IMR-90 (cell line): ENCODE measurements around the gene FGD5. TPM values are rescaled to one million over a fixed set of nuclear protein-coding genes. Genes with fewer than 3 reads are reported as not detected.

Experiments used
- ATAC-seq: fragments of 200-7000 bp; cut with Tn5 transposase; 2 replicates; pipeline ENCODE4 v1.9.1; 2020; ENCODE audit warnings: low read depth, mild to moderate bottlenecking, moderate library complexity
- BruUV-seq: library from RNA; stranded (reverse); fragments of 400-500 nt; replicated peaks from 2 replicates; lab custom pipeline; 2021; lab: Mats Ljungman, UMichigan
- CTCF ChIA-PET: fragments of 300-600 bp; formaldehyde crosslinking; extraction: SDS; loops from one replicate; lab custom pipeline; 2021; ENCODE audit warnings: antibody characterized with exemption; lab: Yijun Ruan, JAX
- POLR2A ChIA-PET: fragments of 300-600 bp; sonication (Branson Sonifier 250); formaldehyde crosslinking; loops from one replicate; lab custom pipeline; 2022; ENCODE audit warnings: antibody characterized with exemption; ENCODE audit not compliant: unreplicated experiment; lab: Charles Lee
- DNase-seq: peaks from one replicate; pipeline ENCODE4 v3.0.0; 2013
- H2AFZ ChIP-seq: replicated peaks from 2 replicates; pipeline ENCODE3; 2013; ENCODE audit warnings: low read length, mild to moderate bottlenecking; ENCODE audit not compliant: poor library complexity
- H2AK5ac ChIP-seq: 2 replicates; pipeline ENCODE4 v1.6.1; 2013; ENCODE audit warnings: low read depth, low read length, inconsistent platforms
- H2AK9ac ChIP-seq: replicated peaks from 2 replicates; pipeline ENCODE3; 2013; ENCODE audit warnings: mild to moderate bottlenecking, low read depth, low read length, moderate library complexity; ENCODE audit not compliant: poor library complexity
- H2BK120ac ChIP-seq: 2 replicates; pipeline ENCODE4 v1.6.1; 2013; ENCODE audit warnings: low read depth, low read length, inconsistent platforms
- H2BK15ac ChIP-seq: 3 replicates; pipeline ENCODE4 v1.6.1; 2013; ENCODE audit warnings: low read depth, low read length, inconsistent platforms
- H2BK20ac ChIP-seq: 2 replicates; pipeline ENCODE4 v1.6.1; 2013; ENCODE audit warnings: low read depth, mild to moderate bottlenecking, inconsistent platforms, low read length, moderate library complexity
- H2BK5ac ChIP-seq: 2 replicates; pipeline ENCODE4 v1.6.1; 2013; ENCODE audit warnings: mild to moderate bottlenecking, low read depth, low read length, inconsistent platforms; ENCODE audit not compliant: poor library complexity, severe bottlenecking
- H3K14ac ChIP-seq: replicated peaks from 2 replicates; pipeline ENCODE4 v1.6.1; 2013; ENCODE audit warnings: low read depth, low read length, inconsistent platforms
- H3K18ac ChIP-seq: 2 replicates; pipeline ENCODE4 v1.6.1; 2013; ENCODE audit warnings: low read depth, low read length, control low read depth
- H3K23ac ChIP-seq: 2 replicates; pipeline ENCODE4 v1.6.1; 2013; ENCODE audit warnings: low read depth, low read length, inconsistent platforms
- H3K27ac ChIP-seq: 2 replicates; pipeline ENCODE4 v1.5.1; 2013; ENCODE audit warnings: mild to moderate bottlenecking, control low read depth, low read length; ENCODE audit not compliant: insufficient read depth
- H3K27me3 ChIP-seq: 2 replicates; pipeline ENCODE4 v1.6.1; 2013; ENCODE audit warnings: low read length; ENCODE audit not compliant: control insufficient read depth, insufficient read depth
- H3K36me3 ChIP-seq: 2 replicates; pipeline ENCODE4 v1.6.1; 2013; ENCODE audit warnings: low read length, mixed read lengths; ENCODE audit not compliant: control insufficient read depth, insufficient read depth
- H3K4ac ChIP-seq: 2 replicates; pipeline ENCODE4 v1.6.1; 2013; ENCODE audit warnings: low read depth, low read length, inconsistent platforms
- H3K4me1 ChIP-seq: 2 replicates; pipeline ENCODE4 v1.6.1; 2013; ENCODE audit warnings: low read length, mixed read lengths; ENCODE audit not compliant: control insufficient read depth, insufficient read depth
- H3K4me2 ChIP-seq: 2 replicates; pipeline ENCODE4 v1.6.1; 2013; ENCODE audit warnings: low read depth, mild to moderate bottlenecking, control low read depth, low read length, moderate library complexity
- H3K4me3 ChIP-seq: 2 replicates; pipeline ENCODE4 v1.5.1; 2013; ENCODE audit warnings: low read depth, mild to moderate bottlenecking, control low read depth, low read length, moderate library complexity; ENCODE audit not compliant: insufficient read depth
- H3K56ac ChIP-seq: 2 replicates; pipeline ENCODE4 v1.6.1; 2013; ENCODE audit warnings: low read length, inconsistent platforms; ENCODE audit not compliant: insufficient read depth; ENCODE audit errors: extremely low read depth
- H3K79me1 ChIP-seq, 2 experiments: 2 replicates each; pipeline ENCODE4 v1.6.1; 2013; ENCODE audit warnings: low read length in 2 of 2, inconsistent platforms in 1 of 2, low read depth in 1 of 2
- H3K9ac ChIP-seq: 2 replicates; pipeline ENCODE4 v1.6.1; 2013; ENCODE audit warnings: low read depth, low read length, control low read depth
- H3K9me1 ChIP-seq: 2 replicates; pipeline ENCODE4 v1.6.1; 2013; ENCODE audit warnings: low read length, inconsistent platforms; ENCODE audit not compliant: insufficient read depth
- H3K9me3 ChIP-seq: 2 replicates; pipeline ENCODE4 v1.6.1; 2013; ENCODE audit warnings: low read length; ENCODE audit not compliant: control insufficient read depth, insufficient read depth
- H4K20me1 ChIP-seq: 2 replicates; pipeline ENCODE4 v1.6.1; 2013; ENCODE audit warnings: low read length, inconsistent platforms; ENCODE audit not compliant: insufficient read depth
- H4K5ac ChIP-seq: 2 replicates; pipeline ENCODE4 v1.6.1; 2013; ENCODE audit warnings: mild to moderate bottlenecking, low read depth, low read length, control low read depth
- H4K8ac ChIP-seq, 2 experiments: 2 replicates each; pipeline ENCODE4 v1.6.1; 2013; ENCODE audit warnings: low read depth in 2 of 2, low read length in 2 of 2, control low read depth in 1 of 2, inconsistent platforms in 1 of 2
- H4K91ac ChIP-seq: 2 replicates; pipeline ENCODE4 v1.6.1; 2013; ENCODE audit warnings: low read depth, low read length, inconsistent platforms; ENCODE audit not compliant: insufficient read depth
- BHLHE40 ChIP-seq: fragments of 150-350 bp; IDR thresholded peaks from 2 replicates; pipeline ENCODE4 v1.6.1; 2016; ENCODE audit warnings: mild to moderate bottlenecking, low read depth, low read length
- CHD1 ChIP-seq: IDR thresholded peaks from 2 replicates; pipeline ENCODE4 v1.6.1; 2012; ENCODE audit warnings: low read depth, low read length, improper control_type of control experiment
- MAZ ChIP-seq: IDR thresholded peaks from 2 replicates; pipeline ENCODE4 v1.6.1; 2012; ENCODE audit warnings: low read depth, mild to moderate bottlenecking, low read length, improper control_type of control experiment, moderate library complexity, borderline replicate concordance
- MXI1 ChIP-seq: IDR thresholded peaks from 2 replicates; pipeline ENCODE4 v1.6.1; 2012; ENCODE audit warnings: low read depth, mild to moderate bottlenecking, low read length, moderate library complexity, borderline replicate concordance
- NFE2L2 ChIP-seq: fragments of 150-350 bp; IDR thresholded peaks from 2 replicates; pipeline ENCODE4 v1.6.1; 2016; ENCODE audit warnings: low read depth, mild to moderate bottlenecking, low read length
- POLR2A ChIP-seq: IDR thresholded peaks from 2 replicates; pipeline ENCODE4 v1.6.1; 2012; ENCODE audit warnings: mild to moderate bottlenecking, low read depth, low read length
- RCOR1 ChIP-seq: IDR thresholded peaks from 2 replicates; pipeline ENCODE4 v1.6.1; 2012; ENCODE audit warnings: mild to moderate bottlenecking, low read length, improper control_type of control experiment; ENCODE audit not compliant: insufficient replicate concordance
- SMC3 ChIP-seq: fragments of 150-350 bp; IDR thresholded peaks from 2 replicates; pipeline ENCODE4 v1.6.1; 2016; ENCODE audit warnings: low read depth, mild to moderate bottlenecking, antibody characterized with exemption, low read length, moderate library complexity
- USF2 ChIP-seq: fragments of 150-350 bp; IDR thresholded peaks from 2 replicates; pipeline ENCODE4 v1.6.1; 2017; ENCODE audit warnings: mild to moderate bottlenecking, antibody characterized with exemption, low read length, low read depth
- WGBS, 2 experiments: methylation state at CpG; one replicate each; pipeline versions ENCODE4 v1.1.5 to v1.1.7; 2013; ENCODE audit warnings: missing lambda C conversion rate in 2 of 2; ENCODE audit not compliant: insufficient read length in 1 of 2; ENCODE audit errors: extremely low coverage in 2 of 2; 5-methylcytosine and 5-hydroxymethylcytosine counted together
- dilution Hi-C: fragments of 300-500 bp; cut with HindIII; formaldehyde crosslinking; loops from one replicate; pipeline ENCODE4 v1.14.3; 2018; ENCODE audit warnings: low sequenced_read_pairs; ENCODE audit not compliant: unreplicated experiment
- in situ Hi-C: fragments of 300-500 bp; cut with MboI; formaldehyde crosslinking; loops from 3 replicates; pipeline ENCODE4 v1.14.3; 2019; ENCODE audit warnings: low sequenced_read_pairs, inconsistent platforms, mixed read lengths
- intact Hi-C: fragments of 100-400 bp; cut with micrococcal nuclease; formaldehyde crosslinking; loops from 2 replicates; pipeline ENCODE4 v1.10.0; 2022
- polyA plus RNA-seq, 3 experiments: library from polyadenylated mRNA; depleted of rRNA; stranded (reverse); fragments of >200 nt; gene quantifications; 2 replicates each; pipeline ENCODE4 v1.2.3, GENCODE V29; 2012; ENCODE audit warnings: low replicate concordance in 1 of 3
- total RNA-seq: library from RNA; depleted of rRNA; stranded (reverse); fragments of >200 nt; gene quantifications from 2 replicates; pipeline ENCODE4 v1.2.3, GENCODE V29; 2012

The FGD5 gene
- total and polyA plus RNA-seq, 2 of the 4 experiments (the other 2 are of a cell fraction) = not detected

- no peak overlapping the region for H3K27ac ChIP-seq
Measured at GRCh38 chr3:14871456-14872200, 52.9 kb downstream of the FGD5 start.

More at GRCh38 chr3:14871456-14872200, 52.9 kb downstream of the FGD5 start:
- Histone ChIP-seq H3K36me3 (no peaks in the 10 kb centered on the region), H3K18ac (no peak overlapping the region), H3K4me3 (no peak overlapping the region), H2BK15ac (no peak overlapping the region), H3K9me3 (no peaks in the 10 kb centered on the region), H3K9ac (no peak overlapping the region), H2BK20ac (no peak overlapping the region), H3K79me1 (no peaks in the 10 kb centered on the region), H4K8ac (no peak overlapping the region), H2AK9ac (no peak overlapping the region), H2AK5ac (no peak overlapping the region), H4K5ac (no peak overlapping the region), H4K20me1 (no peaks in the 10 kb centered on the region), H3K4ac (no peak overlapping the region), H3K9me1 (no peaks in the 10 kb centered on the region), H3K27me3 (peaks cover 5% of the 10 kb centered on the region; the same call in 1 of the 2 replicates), H2AFZ (no peak overlapping the region), H2BK5ac (no peak overlapping the region), H3K23ac (no peak overlapping the region), H2BK120ac (no peak overlapping the region), H3K4me2 (no peak overlapping the region), H3K4me1 (no peaks in the 10 kb centered on the region), H3K14ac (no peak overlapping the region), H4K91ac (no peak overlapping the region), H3K56ac (no peak overlapping the region)
- intact Hi-C loops = no loop called here
- in situ Hi-C loops = no loop called here
- ChIA-PET CTCF (no interaction called here), POLR2A (no interaction called here)
- ATAC-seq (no peak), DNase-seq (no peak)
- dilution Hi-C loops = no loop called here
- WGBS, 2 experiments = 27% methylated on average over 3 of the region's 10 CpGs; no CpG with 5 or more reads in 1 of the 2 experiments
- no TSS peak for BruUV-seq
- TF ChIP-seq CHD1 = no peak
- TF ChIP-seq BHLHE40 = no peak
- TF ChIP-seq RCOR1 = no peak
- TF ChIP-seq USF2 = no peak
- TF ChIP-seq SMC3 = no peak
- TF ChIP-seq NFE2L2 = no peak
- TF ChIP-seq MAZ = no peak
- TF ChIP-seq POLR2A = no peak
- TF ChIP-seq MXI1 = no peak
